Aorta (tissue), 5 donors: ENCODE data around the gene GRID2. TPM values are rescaled to one million over a fixed set of nuclear protein-coding genes. Genes with fewer than 3 reads are reported as not detected.
"Not testable (repeated sequence)": the region's sequence is repeated elsewhere in the genome, so short reads cannot be mapped to it uniquely, and the experiment has no call there.

Source experiments
- ATAC-seq: fragments of 200-7000 bp; cut with Tn5 transposase; one replicate; pipeline ENCODE4 v1.9.1; 2022; ENCODE audit warnings: moderate library complexity; ENCODE audit not compliant: low FRiP score
- DNase-seq, 2 donors: peaks; one replicate each; pipeline ENCODE4 v3.0.0-alpha.2; 2020
- H3K27ac ChIP-seq, 2 donors: one replicate each; pipeline ENCODE4 v1.5.1; 2013; ENCODE audit warnings: low read length in 2 of 2, mild to moderate bottlenecking in 2 of 2, moderate library complexity in 2 of 2, control low read depth in 1 of 2, inconsistent platforms in 1 of 2, low read depth in 1 of 2
- H3K27me3 ChIP-seq, 2 donors: one replicate each; pipeline ENCODE4 v1.6.1; 2013; ENCODE audit warnings: control low read depth in 1 of 2, low read length in 1 of 2, mild to moderate bottlenecking in 1 of 2, moderate library complexity in 1 of 2; ENCODE audit not compliant: insufficient read depth in 2 of 2, control insufficient read depth in 1 of 2
- H3K36me3 ChIP-seq, 2 donors: one replicate each; pipeline ENCODE4 v1.6.1; 2013; ENCODE audit warnings: control low read depth in 1 of 2, low read length in 1 of 2, mild to moderate bottlenecking in 1 of 2; ENCODE audit not compliant: insufficient read depth in 2 of 2, control insufficient read depth in 1 of 2
- H3K4me1 ChIP-seq, 2 donors: one replicate each; pipeline ENCODE4 v1.6.1; 2013; ENCODE audit warnings: low read length in 2 of 2, control low read depth in 1 of 2, mild to moderate bottlenecking in 1 of 2, moderate library complexity in 1 of 2; ENCODE audit not compliant: insufficient read depth in 2 of 2, control insufficient read depth in 1 of 2
- H3K4me3 ChIP-seq, 2 donors: one replicate each; pipeline ENCODE4 v1.5.1; 2013; ENCODE audit warnings: low read length in 2 of 2, control low read depth in 1 of 2, mild to moderate bottlenecking in 1 of 2
- H3K9me3 ChIP-seq: one replicate; pipeline ENCODE4 v1.6.1; 2013; ENCODE audit warnings: mild to moderate bottlenecking, low read length; ENCODE audit not compliant: control insufficient read depth
- WGBS, 2 donors: extraction: QIAGEN DNeasy Blood & Tissue Kit; methylation state at CpG; one replicate each; pipeline ENCODE4 v1.1.7; 2013; 5-methylcytosine and 5-hydroxymethylcytosine counted together
- intact Hi-C, 2 donors: fragments of 100-400 bp; cut with DNase I; formaldehyde crosslinking; loops; one replicate each; pipeline versions ENCODE4 v1.14.2 to v1.15.0; 2022
- polyA plus RNA-seq, 2 donors: library from polyadenylated mRNA; stranded (reverse); fragments of 200-250 nt; gene quantifications; one replicate each; pipeline ENCODE4 v1.2.3, GENCODE V29; 2013
- total RNA-seq, 2 donors: library from RNA; stranded (reverse); fragmentation: NEBNext Ultra II Directional; extraction: Animal tissue kit (Norgen Biotek cat#: 25700); gene quantifications; one replicate each; pipeline ENCODE4 v1.2.1, GENCODE V29; 2021
- donor health status: healthy with polysubstance abuse.
- donor health status: Bipolar disorder and iron deficiency.
- donor health status: DM: no; HTN: no; CAD: no.
- donor health status: DM: no; HTN: no; CAD: no.
- donor health status: DM: yes; HTN: yes; CAD: no.

The GRID2 gene
- total and polyA plus RNA-seq, 4 donors: 0.13 to 0.18 TPM; not detected in 2

DNA sequence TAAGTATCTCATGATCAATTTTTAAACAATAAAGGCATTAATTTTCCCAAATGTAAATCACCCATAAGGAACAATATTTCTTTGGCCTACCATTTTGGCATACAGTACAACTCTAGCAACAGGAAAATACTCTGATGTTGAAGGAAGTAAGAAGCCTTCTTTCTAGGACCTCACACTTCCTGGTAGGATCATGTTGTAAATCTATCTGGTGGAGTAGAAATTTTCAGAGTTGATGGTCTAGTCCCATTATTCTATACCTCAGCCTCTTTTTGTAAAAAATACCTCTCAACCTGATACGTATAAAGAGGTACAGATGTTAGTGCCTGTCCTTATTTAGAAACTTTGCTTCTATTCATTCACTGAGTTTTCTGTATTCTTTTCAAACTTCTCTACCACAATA is 40.2 kb upstream of the GRID2 start:
- WGBS, 2 donors: 92 to 93% methylated on average over 1 of the region's 1 CpG
- no peaks in the 10 kb centered on the region for H3K9me3 ChIP-seq
- no peaks in the 10 kb centered on the region for H3K4me1 ChIP-seq
- H3K27me3 ChIP-seq: no peaks in the 10 kb centered on the region
- no peaks in the 10 kb centered on the region for H3K36me3 ChIP-seq
- DNase-seq: no peak
- no peak overlapping the region for H3K27ac ChIP-seq
- intact Hi-C loops: no loop called here
- no peak overlapping the region for H3K4me3 ChIP-seq
- no peak for ATAC-seq

DNA sequence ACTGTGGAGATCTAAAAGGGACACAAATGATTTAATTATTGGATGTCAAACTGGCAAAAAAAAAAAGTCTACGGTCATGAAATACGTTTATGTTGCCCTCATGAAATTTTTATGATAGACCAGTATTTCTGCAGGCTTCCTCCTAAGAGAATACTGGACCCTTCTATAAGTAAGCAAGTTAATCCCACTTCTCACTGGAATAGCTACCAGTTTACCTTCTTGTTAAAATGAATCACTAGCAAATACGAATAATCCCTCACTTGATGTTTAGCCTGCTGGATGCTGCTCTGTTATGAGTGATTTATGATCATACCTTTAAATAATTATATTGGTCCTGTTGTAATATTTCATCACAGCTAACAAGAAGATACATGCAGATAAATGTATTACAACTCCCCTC is 39.6 kb upstream of the GRID2 start:
- Histone ChIP-seq H3K4me1 (no peaks in the 10 kb centered on the region), H3K27ac (no peak overlapping the region), H3K9me3 (no peaks in the 10 kb centered on the region), H3K27me3 (no peaks in the 10 kb centered on the region), H3K4me3 (no peak overlapping the region), H3K36me3 (no peaks in the 10 kb centered on the region)
- intact Hi-C loops: no loop called here
- 88% methylated on average over 3 of the region's 3 CpGs for WGBS, 2 donors
- ATAC-seq (no peak), DNase-seq (no peak)

DNA sequence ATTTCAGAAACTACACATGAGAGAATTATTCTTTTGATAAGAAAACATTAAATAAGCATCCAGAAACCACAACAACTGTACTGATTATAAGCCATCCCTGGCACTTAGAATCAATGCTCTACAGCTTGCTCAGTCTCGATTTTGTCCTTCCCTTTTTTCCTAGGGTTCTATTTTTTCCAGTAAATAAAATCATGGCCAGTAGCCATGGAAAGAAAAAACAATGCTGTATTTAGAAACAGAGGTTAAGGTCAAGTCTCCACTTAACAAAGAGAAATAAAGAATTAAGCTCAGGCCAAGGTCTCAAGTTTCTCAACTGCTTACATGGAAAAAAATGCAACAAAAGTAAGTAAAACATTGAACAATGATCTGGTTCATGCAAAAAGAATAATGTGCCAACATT is 38.7 kb upstream of the GRID2 start:
- H3K4me3 ChIP-seq: no peak overlapping the region
- H3K9me3 ChIP-seq: no peaks in the 10 kb centered on the region
- intact Hi-C loops: no loop called here
- H3K36me3 ChIP-seq: no peaks in the 10 kb centered on the region
- no peaks in the 10 kb centered on the region for H3K27me3 ChIP-seq
- no peak for DNase-seq
- ATAC-seq: no peak
- WGBS, 2 donors: 5 to 12% methylated on average over 1 of the region's 1 CpG
- H3K4me1 ChIP-seq: no peaks in the 10 kb centered on the region
- H3K27ac ChIP-seq: no peak overlapping the region

DNA sequence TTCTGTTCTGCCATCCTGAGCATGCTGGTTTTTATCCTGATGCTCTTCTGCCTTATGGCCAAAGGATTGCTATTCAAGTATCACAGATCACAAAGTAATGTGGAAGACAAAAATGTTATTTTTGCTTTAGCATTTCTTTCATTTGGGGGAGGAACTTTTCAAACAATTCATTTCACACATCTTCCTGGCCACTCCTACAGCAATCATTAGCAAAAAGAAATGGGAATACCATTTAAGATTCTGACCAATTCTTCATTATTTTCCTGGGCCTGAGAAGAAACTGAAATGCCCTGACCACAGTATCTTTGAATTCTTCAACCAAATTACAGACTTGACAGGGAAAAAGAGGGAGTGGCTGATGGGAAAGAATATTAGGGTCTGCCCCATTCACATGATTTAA is 38.0 kb upstream of the GRID2 start:
- no peak for DNase-seq
- Histone ChIP-seq H3K36me3 (no peaks in the 10 kb centered on the region), H3K27me3 (no peaks in the 10 kb centered on the region), H3K4me1 (no peaks in the 10 kb centered on the region), H3K9me3 (no peaks in the 10 kb centered on the region), H3K27ac (no peak overlapping the region), H3K4me3 (no peak overlapping the region)
- intact Hi-C loops: loop anchor here in 1 of 2 donors (2.0 kb wide), 1 partner anchor 33 kb away; no protein-coding TSS in a partner anchor
- no peak for ATAC-seq

DNA sequence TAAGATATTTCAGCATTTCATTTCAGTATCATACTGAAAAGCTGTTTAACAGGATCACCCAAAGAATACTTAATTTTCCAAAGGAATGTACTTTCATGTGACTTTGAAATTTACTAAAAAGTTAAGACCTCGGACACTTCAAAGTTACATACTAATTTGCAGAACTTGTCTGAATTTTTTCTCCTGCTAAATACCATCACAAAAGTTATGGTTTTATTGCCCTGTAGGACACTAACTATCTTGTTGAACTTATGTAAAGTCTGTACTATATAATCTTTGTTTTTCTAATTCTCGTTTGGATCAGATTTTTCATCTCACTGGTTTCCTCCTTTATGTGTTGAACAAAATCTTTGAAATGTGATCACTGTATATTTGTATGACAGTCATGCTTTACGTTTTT is 37.2 kb upstream of the GRID2 start:
- Histone ChIP-seq H3K27ac (no peak overlapping the region), H3K36me3 (no peaks in the 10 kb centered on the region), H3K4me3 (no peak overlapping the region), H3K27me3 (no peaks in the 10 kb centered on the region), H3K9me3 (peaks cover 2% of the 10 kb centered on the region), H3K4me1 (no peaks in the 10 kb centered on the region)
- DNase-seq (no peak), ATAC-seq (no peak)
- intact Hi-C loops: loop anchor here in 1 of 2 donors (2.0 kb wide), 1 partner anchor 32 kb away; no protein-coding TSS in a partner anchor
- WGBS, 2 donors: 82% methylated on average over 3 of the region's 3 CpGs

DNA sequence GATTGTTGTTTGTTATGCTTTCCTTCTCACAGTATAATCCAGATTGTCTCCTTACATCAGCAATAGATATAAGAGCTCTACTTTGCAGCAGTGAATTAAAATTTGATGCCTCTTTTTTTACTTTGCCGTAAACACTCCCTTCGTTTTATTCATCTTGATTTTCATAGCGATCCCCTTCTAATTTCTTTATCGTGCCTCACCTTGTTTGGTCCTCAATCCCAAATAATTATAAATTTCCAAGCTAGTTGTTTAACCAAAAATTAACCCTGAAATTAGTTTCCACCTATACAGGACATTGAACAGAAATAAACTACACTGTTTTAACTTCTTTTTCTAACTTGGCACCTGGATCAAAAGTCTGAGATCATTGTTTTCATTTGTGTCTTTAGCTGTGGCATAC is 35.1 kb upstream of the GRID2 start:
- ATAC-seq: no peak
- H3K36me3 ChIP-seq: no peaks in the 10 kb centered on the region
- intact Hi-C loops: no loop called here
- H3K9me3 ChIP-seq: peaks cover 2% of the 10 kb centered on the region
- DNase-seq: no peak
- WGBS, 2 donors: 93 to 97% methylated on average over 4 of the region's 4 CpGs
- no peak overlapping the region for H3K4me3 ChIP-seq
- no peaks in the 10 kb centered on the region for H3K27me3 ChIP-seq
- no peak overlapping the region for H3K27ac ChIP-seq
- no peaks in the 10 kb centered on the region for H3K4me1 ChIP-seq

DNA sequence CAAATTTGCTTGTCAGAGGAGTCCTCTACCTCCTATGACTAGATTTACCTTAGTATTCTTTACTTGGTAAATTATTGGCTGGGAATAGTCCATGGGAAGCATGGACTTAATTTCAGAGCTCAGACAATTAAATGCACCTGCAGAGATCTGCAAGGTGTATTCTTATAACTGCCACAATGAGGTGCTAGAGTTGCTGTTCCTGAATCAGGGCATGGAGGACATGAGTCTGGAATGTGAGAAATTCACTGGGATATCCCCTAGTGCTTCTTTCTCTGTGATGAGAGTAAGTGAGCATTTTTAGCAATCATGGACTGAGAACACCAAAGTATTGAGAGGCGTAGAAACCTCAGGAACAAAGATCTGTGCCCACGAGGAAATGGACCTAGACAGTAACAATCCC is 32.9 kb upstream of the GRID2 start:
- ATAC-seq (no peak), DNase-seq (no peak)
- H3K4me1 ChIP-seq: no peaks in the 10 kb centered on the region
- 90% methylated on average over 2 of the region's 2 CpGs for WGBS, 2 donors
- intact Hi-C loops: no loop called here
- H3K27ac ChIP-seq: no peak overlapping the region
- no peaks in the 10 kb centered on the region for H3K36me3 ChIP-seq
- peaks cover 2% of the 10 kb centered on the region for H3K9me3 ChIP-seq
- H3K27me3 ChIP-seq: no peaks in the 10 kb centered on the region
- no peak overlapping the region for H3K4me3 ChIP-seq

DNA sequence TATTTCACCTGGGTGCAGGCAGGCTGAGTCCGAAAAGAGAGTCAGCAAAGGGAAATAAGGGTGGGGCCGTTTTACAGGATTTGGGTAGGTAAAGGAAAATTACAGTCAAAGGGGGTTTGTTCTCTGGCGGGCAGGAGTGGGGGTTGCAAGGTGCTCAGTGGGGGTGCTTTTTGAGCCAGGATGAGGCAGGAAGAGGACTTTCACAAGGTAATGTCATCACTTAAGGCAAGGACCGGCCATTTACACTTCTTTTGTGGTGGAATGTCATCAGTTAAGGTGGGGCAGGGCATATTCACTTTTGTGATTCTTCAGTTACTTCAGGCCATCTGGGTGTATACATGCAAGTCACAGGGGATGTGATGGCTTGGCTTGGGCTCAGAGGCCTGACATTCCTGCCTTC is 32.2 kb upstream of the GRID2 start:
- H3K4me1 ChIP-seq, H3K27me3 ChIP-seq, ATAC-seq, H3K4me3 ChIP-seq, H3K9me3 ChIP-seq, H3K36me3 ChIP-seq, H3K27ac ChIP-seq, DNase-seq, intact Hi-C loops: not testable (repeated sequence)
- WGBS, 2 donors: 82 to 100% methylated on average over 2 to 4 of the region's 4 CpGs

DNA sequence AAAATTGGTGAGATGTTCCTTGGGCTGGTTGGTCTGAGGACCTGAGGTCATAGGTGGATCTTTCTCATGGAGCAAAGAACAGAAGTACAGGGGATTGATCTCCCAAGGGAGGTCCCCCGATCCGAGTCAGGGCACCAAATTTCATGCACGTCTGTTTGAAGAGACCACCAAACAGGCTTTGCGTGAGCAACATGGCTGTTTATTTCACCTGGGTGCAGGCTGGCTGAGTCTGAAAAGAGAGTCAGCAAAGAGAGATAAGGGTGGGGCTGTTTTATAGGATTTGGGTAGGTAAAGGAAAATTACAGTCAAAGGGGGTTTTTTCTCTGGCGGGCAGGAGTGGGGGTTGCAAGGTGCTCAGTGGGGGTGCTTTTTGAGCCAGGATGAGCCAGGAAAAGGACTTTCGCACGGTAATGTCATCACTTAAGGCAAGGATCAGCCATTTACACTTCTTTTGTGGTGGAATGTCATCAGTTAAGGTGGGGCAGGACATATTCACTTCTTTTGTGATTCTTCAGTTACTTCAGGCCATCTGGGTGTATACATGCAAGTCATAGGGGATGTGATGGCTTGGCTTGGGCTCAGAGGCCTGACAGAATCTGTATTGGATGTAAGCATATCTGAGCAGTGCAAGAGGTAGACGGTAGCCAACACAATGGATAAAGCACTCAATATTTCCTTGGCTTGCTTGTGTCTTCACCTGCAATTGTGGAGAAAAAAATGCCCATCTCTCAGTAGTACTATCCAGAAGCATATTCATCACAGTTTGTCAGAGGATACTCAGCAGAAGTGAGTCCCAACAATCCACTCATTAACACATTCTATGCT is 26.5 kb upstream of the GRID2 start:
- intact Hi-C loops, ATAC-seq, H3K9me3 ChIP-seq, H3K36me3 ChIP-seq, H3K4me1 ChIP-seq, H3K4me3 ChIP-seq, DNase-seq, H3K27ac ChIP-seq, H3K27me3 ChIP-seq: not testable (repeated sequence)
- WGBS, 2 donors: 92 to 95% methylated on average over 8 of the region's 8 CpGs
